Activated gamma-delta T cell treated with anti-CD3 and anti-CD28 coated beads, Interleukin-2, amount 50 U/mL, for 16 hours (primary cell): ENCODE measurements around the gene EML1.

Experiments
- DNase-seq: peaks from one replicate; pipeline ENCODE4 v3.0.0-alpha.2; 2020; ENCODE audit warnings: low read depth

Gene EML1

DNA sequence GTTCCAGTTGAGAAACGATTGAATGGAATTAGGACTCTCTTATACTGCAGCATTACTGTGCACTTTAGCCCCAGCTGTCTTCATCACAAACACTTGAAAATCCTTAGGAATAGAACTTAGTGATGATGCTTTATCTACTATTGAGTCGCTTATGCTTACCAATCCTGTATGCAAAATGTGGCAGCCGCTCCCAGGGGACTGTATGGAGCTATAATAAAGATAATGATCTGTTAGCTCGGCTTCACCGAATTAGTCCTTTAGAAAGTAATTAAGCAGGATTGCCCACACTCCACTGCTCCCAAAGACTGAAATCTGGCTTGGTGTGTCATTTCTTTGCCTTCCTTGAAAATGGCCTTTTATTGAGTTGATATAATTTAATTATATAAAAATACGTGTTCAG is 10.6 kb downstream of the EML1 start:
- DNase-seq, result no peak

DNA sequence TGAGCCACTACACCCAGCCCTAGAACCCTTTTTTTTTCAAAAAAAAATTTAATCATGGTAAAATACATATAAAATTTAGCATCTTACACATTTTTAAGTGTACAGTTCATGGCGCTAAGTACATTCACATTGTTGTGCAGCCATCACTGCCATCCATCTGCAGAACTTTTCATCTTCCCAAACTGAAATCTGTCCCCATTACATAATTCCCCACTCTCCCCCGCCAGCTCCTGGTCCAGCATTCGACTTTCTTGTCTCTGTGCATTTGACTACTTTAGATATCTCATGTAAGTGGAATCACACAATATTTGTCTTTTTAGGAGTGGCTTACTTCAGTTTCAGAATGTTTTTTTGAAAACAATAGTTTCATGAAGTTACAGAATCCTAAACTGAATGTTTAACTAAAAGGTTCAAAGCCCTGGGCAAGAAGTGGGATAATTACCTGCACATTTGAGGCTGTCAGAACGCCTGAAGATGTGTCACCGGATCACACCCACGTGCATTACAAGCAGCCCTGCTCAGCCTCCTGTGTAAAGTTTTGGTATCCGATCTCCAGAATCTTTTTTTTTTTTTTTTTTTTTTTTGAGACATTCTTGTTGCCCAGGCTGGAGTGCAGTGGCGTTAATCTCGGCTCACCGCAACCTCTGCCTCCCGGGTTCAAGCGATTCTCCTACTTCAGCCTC is 12.7 kb downstream of the EML1 start:
- no peak for DNase-seq

DNA sequence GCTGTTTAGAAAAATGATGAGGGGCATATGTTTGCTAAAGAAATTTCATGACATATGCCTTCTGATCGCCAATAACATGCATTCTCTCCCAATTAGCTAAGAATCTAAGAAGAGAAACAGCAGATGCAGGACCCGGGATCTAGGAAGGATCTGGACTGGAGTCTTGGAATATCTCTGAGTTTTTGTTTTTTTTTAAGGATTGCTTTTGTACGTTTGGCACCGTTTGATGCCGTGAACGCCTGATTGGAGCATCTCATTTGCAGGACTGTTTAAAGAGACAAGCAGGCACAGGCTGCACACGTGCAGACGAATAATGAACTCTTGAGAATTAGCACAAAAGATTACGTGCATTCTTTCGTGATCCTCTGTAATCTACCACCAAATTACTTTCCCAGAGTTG is 13.6 kb downstream of the EML1 start:
- no peak for DNase-seq

DNA sequence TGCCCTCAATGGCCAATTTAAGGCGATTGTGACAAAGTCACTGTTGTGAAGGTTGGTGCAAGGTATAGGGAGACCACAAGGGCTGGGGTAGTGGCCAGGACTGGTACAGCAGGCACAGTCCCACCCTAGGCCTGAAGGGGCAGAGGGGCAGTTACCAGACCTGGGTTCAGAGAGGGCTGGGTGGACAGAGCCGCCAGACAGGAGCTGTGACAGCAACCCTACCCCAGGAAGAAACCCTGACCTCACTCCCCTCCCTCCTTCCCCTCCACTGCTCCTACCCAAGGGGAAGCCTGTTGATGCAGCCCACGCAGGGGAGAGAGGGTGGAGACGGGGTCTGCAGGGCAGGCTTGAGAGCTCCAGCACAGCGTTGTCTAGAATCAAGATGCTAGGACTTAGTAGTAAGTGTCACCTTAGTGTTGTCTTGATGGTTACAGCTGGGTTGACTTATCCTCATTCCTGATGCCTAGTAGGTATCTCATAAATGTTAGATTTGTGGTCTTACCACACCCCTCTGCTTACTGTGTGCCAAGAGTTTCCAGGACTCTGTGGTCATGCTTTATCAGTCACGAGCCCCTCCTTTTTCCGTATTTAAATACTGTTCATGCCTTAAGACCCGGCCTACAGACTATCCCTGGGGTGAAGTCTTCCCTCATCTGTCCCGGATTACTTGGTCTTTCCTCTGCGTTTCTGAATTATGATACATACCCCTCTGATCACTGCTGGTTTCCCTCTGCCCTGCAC is 14.4 kb downstream of the EML1 start:
- DNase-seq, result no peak

DNA sequence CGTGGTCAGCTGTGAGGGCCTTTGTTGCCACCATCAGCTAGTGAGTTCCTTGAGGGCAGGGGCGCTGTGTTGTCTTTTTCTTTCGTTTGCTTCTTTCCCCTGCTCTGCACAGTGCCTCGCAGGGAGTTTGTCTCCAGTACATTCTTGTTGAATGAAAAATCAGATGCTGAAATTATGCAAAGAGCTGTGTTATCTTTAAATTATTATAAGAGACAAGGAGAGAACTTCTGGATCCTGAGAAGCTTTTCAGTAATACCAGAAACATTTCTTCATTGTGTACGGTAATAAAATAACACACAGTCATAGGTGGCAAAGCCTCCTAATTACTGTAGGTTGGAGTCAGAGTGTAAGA is 14.9 kb downstream of the EML1 start:
- no peak for DNase-seq

DNA sequence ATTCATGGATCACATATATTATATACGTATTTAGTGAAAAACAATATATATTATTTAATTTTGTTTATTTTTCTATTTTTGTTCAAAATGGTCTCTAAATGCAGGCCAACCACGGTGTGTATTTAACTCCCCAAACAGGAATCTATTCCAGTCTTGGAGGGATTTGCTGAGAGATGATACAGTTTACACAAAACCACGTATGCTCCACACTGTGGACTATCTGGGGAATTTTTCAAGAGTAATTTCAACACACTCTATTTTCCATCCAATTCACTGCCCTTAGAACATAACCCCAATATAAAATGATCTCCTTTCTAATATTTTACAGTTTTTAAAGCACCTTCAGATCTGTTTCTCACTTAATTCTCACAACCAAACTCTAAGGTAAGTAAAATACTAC is 15.3 kb downstream of the EML1 start:
- no peak for DNase-seq

DNA sequence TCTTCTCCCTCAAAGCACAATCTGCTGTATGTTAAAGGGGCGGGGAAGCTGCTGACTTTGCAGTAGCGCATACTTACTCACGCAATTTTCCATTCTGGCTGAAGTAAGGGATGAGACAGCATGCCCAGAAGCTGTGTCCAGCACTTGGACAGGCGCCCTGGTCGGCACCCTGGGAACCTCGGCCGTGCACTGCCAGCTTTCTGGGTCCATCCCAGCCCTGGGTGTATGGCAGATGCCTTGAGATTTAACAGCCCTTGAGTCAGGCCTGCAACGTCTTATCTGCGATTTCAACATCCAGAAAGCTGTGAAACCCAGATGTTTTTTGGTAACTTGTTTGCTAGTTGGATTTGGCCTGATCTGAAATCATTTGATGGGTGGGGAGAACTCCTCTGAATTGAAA is 16.1 kb downstream of the EML1 start:
- DNase-seq, result no peak

DNA sequence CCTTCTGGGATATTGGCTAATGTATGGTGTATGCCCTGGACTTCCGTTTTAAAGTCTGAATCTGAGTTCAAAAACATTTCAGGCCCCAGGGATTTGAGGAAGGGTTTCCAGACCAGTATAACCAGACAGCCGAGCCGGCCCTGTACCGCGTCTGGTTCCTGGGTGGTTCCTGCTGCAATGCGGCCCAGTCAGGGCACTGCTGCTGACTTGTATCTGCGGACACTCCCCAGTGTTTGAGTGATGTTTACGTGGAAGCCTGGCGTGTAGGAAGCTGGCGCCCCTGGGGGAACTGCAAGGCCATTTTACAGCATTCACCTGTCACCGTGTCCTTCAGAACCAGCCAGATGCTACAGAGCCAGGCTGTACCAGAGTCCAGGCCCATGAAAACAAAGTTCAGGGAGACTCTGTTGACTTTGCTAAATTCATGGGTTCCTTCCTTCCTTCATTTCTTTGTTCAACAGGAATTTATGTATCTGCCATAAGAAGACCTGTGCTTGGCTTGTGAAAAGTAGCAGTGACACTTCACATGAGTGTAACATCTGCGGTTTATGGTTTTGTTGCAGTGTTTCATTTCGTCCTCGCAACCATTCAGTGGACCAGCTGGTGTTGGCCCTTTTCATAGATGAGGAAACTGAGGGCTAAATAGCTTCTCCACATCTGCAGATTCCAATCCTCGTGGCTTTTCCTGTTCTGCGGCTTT is 16.8 kb downstream of the EML1 start:
- no peak for DNase-seq

DNA sequence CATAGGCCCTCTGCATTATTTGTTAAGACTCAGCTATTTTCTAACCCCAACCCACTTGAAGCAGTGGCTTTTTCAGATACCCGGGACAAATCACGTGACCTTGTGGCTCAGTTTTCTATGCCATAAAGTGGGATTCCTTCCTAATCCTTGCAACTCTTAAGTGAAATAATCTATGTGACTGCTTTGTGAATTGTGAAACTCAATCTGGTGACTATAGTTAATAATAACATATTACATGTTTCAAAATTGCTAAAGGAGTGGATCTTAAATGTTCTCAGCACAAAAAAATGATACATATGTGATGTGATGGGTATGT is 17.3 kb downstream of the EML1 start:
- DNase-seq, result no peak

DNA sequence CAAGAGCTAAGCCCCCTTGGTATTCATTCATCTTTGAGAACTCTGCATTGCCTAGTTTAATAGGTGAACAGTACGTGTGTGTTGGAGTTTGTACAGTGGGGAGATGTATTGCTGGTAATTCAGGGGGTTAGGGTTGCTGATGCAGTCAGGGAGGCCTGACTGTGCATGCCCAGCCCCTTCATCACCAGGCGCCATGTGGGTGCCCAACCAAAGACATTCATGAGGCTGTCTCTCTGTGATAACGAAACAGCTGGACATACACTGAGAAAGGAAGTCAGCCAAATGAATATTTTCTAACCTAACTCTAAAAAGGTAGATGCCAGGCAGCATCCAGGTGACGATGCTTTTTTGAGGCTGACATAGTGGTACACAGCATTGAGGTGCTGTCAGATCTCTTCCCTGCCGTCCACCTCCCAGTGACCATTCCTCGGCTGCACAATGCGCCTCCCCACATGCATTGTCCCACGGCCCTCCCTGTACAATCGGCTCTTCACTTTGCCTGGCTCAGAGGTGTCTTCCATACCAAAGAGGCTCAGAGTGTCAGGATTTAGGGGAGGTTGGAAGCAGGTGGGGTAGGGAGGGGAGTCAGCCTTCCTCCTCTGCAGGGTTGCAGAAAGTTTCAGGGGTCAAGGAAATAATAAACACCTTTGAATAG is 19.0 kb downstream of the EML1 start:
- no peak for DNase-seq

DNA sequence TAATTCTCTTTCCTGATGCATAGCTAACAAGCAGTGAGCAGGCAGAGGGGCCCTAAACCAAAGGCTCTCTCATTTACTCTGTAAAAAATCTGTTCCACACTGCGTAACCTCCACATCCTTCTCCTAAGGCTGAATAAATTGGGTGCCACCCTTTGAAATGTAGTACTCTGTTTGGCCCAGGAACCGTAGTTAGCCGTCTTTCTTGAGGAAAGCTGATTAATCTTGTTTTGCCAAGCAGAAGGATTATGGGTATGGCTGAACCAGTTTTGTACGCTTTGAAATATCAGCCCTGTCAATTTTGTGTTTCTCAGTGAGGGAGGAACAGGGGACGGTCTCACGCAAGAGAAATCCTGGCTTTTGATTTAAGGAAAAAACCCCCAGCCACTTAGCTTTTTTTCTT is 19.7 kb downstream of the EML1 start:
- DNase-seq, result no peak

DNA sequence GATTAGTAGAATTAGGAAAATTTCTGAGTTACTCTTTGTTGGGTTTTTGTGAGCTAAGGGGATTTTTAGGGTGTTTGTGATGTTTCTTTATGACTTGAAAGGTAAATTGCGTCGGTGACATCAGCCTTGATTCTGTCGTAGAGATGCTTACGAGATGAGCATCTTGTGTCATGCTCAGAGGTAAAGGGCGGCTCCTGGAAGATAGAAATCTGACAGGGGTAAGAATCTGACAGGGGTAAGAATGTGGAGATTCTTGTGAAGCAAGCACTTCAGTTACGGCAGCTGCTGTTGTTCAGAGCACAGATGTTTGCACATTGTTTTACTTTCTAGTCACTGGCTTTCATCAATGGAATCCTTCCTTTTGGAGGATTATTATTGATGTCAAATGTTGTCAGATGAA is 22.5 kb downstream of the EML1 start:
- no peak for DNase-seq

DNA sequence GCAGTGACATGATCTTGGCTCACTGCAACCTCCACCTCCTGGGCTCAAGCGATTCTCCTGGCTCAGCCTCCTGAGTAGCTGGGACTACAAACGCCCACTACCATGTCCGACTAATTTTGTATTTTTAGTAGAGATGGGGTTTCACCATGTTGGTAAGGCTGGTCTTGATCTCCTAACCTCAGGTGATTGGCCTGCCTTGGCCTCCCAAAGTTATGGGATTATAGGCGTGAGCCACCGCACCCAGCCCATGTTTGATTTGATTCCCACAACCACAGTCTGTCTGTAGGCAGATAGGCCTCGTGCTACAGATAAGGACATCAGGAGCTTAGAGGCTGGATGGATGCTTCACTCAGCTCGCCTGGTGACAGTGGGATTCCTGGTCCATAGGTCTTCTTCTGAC is 23.0 kb downstream of the EML1 start:
- DNase-seq, result no peak

DNA sequence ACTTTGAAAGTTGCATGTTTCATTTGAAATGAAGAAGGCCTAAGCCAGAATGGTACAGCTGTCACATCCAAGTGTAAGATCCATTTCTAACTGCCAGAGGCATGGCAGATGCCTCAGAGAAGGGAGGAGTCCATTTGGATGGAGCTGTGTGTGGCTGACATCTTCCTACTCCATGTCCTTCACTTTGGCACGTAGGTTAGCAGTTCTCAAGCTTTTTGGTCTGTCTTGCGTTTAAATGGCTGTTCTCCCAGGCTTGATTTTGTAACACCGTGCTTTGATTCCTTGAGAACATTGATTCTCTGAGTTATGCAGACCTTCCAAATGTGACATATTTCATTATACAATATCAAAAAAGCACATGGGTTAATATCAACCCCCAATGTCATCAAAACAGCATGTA is 23.4 kb downstream of the EML1 start:
- no peak for DNase-seq

DNA sequence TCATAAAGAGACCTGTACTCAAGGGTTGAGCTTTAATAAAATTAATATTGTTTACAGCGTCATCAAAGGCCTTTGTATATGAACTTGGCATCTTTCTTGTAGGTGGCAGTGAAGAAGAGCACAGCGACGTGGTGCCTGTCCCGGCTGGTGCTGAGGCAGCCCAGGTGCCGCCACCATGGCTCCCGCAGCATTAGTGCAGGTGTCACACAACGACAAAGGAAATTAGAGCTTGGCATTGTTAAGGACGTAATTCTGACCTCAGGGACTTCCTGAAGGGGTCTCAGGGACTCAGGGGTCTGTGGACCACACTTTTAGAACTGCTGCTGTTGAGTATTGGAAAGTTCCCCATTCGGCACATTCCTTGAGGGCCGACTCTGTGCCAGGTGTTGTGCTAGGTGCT is 24.1 kb downstream of the EML1 start:
- no peak for DNase-seq

DNA sequence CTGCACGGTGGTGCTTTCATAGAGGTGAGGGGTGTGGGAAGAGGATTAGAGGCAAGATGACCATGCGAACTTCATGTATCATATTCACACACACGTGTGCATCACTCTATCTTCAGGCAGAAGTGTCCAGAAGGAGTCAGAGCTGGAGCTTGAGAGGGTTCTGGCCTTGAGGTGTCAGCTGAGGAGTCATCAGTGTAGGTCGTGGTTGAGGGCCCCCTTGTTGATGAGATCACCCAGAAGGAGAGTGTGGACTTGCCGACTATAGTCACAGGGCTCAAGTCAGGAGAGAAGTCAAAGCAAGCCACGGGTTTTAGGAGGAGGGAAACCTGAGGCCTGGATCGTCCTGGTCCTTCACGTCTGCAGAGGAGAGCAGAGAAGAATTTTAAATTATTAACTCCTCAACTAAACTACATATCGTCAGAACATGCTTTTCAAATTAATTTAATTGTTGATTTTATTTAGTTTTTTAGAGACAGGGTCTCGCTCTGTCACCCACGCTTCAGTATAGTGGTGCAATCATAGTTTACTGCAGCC is 25.4 kb downstream of the EML1 start:
- DNase-seq, result no peak

DNA sequence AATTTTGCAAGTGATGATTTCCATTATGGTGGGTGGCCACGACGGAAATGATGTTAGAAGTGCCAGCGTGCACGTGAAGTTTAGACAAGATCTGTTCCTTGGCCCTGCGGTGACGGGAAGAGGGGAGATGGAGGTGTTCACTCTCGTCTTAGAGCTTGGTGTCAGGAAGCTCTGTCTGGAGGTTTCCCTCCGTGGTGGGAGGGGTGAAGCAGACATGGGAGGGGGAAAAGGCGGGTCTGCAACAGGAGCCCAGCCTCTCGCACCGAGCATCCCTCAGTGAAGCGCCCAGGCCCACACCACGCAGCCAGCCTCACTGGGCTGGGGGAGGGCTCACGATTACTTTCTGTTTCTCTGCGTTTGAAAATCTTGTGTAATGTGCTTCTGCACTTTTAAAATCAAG is 26.3 kb downstream of the EML1 start:
- no peak for DNase-seq

DNA sequence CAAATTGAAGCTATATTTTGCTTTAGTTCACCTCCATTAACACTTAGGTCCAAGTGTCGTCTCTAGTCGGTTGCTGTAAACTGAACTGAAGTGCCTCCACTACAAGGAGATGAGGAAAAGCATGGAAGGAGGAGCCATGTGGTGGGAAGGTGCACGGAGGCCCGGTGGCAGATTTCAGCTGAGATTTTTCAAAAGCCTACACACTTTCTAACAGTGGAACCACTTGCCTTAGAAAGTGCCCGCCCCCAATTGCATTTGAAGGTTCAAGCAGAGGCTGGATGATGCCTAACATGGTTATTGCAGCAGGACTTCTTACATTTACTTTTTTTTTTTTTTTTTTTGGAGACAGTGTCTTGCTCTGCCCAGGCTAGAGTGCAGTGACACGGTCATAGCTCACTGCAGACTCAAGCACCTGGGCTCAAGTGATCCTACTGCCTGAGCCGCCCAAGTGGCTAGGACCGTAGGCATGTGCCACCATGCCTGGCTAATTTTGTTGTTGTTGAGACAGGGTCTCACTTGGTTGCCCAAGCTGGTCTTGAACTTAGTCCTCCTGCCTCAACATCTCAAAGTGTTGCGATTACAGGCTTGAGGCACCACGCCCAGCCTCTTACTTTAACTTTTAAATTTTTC is 27.6 kb downstream of the EML1 start:
- no peak for DNase-seq

DNA sequence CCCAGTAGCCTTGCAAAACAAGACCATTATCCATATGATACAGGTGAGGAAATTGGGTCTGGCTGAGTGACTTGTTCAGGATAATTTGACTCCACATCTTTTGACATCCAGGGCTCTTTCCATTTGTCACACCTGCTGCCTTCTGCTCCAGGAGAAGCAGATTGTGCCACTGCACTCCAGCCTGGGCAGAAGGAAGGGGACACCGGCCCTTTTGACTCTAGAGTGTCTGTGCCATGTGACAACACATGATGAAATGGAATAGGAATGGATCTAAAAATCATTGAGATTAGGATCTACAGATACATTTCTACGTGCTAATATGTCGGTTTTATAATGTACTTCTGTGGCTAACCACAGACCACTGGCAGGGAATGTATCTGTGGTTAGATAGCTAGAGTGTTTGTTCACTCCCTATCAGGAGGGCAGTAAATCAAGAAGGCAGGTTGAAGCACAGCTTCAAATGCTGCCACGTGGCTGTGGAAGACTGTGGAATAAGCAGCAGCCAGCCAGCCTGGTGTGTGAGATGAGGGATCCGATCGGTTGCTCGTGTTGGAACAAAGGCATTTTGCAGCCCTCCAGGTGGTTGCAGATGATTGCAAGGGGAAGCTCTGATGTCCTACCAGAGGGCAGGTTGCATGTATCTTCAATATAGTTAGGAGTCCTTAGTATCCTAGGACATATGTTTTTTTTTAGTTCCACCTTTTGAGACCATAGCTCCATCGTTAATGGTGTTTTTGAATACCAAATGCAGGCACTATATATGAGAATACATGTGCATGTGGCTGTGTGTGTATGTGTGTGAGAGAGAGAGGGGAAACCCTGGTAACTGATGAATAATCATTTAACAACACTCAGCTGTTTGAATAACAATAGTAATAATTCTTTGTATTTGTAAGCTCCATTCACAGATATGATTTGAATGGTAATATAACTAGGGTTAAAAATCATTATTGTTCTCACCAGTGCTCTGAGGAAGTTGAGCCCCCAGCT is 28.6 kb downstream of the EML1 start:
- DNase-seq, result no peak

DNA sequence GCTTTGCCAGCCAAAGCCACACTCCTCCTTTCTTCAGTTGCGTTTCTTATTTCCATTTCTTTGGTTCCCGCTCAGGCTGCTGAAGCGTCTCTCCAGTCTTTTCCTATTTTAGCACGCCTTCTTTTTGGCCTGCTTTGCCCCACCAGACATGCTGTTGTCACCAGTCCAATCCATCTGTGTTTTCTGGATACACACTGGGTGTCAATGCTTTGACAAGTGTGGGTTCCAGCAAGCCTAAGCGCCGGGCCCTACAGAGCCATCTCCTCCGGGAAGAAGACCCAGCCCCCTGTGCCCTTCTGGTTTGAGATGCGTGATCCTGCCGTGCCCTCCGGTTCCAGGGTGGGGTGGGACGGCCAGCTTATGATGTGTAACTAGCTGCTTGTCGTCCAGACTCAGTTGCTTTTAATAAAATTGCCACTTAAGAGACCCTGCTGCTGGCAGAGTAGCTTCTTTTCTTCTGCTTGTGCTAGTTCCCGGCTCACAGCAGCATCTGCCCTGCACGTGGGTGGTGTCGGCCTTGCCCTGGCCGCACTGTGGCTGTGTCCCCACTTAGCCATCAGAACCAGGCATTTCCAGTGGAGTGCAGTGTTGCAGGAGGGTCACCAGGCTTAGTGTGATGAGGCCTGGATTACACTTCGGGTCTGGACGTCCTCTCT is 29.7 kb downstream of the EML1 start:
- no peak for DNase-seq

DNA sequence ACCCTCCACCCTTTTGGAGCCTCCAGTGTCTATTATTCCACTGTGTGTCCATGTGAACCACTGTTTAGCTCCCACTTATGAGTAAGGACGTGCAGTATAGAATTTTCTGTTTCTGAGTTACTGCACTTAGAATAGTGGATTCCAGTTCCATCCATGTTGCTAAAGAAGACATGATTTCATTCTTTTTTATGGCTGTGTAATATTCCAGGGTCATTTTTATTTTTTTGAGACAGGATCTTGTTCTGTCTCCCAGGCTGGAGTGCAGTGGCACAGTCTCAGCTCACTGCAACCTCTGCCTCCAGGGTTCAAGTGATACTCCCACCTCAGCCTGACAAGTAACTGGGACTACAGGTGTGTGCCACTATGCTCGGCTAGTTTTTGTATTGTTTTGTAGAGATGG is 31.6 kb downstream of the EML1 start:
- DNase-seq, result no peak
